GM23338 (cell line): ENCODE results near the gene AGAP1. TPM values are rescaled to one million over a fixed set of nuclear protein-coding genes. Genes with fewer than 3 reads are reported as not detected.

ENCODE experiments used
- ATAC-seq: fragments of 200-7000 bp; cut with Tn5 transposase; 3 replicates; pipeline ENCODE4 v1.9.1; 2020
- DNase-seq: peaks from one replicate; pipeline ENCODE4 v3.0.0-alpha.2; 2015; ENCODE audit warnings: low spot score
- H2AFZ ChIP-seq: fragments of 200-600 bp; sonication (generic); 2 replicates; pipeline ENCODE4 v1.8.0; 2016; ENCODE audit warnings: antibody characterized with exemption, mild to moderate bottlenecking, moderate library complexity
- H3F3A ChIP-seq: fragments of 200-600 bp; sonication (generic); replicated peaks from 2 replicates; pipeline ENCODE4 v1.8.0; 2017; ENCODE audit warnings: antibody characterized with exemption, mixed run types, low read depth
- H3K27ac ChIP-seq: fragments of 200-600 bp; sonication (generic); 2 replicates; pipeline ENCODE4 v1.6.1; 2016; ENCODE audit warnings: low read depth
- H3K27me3 ChIP-seq: fragments of 200-600 bp; sonication (generic); 2 replicates; pipeline ENCODE4 v1.8.0; 2016; ENCODE audit warnings: mild to moderate bottlenecking, mixed run types, moderate library complexity; ENCODE audit not compliant: insufficient read depth
- H3K36me3 ChIP-seq: fragments of 200-600 bp; sonication (generic); 2 replicates; pipeline ENCODE4 v1.8.0; 2016; ENCODE audit warnings: mild to moderate bottlenecking; ENCODE audit not compliant: insufficient read depth
- H3K4me1 ChIP-seq: fragments of 200-600 bp; sonication (generic); 2 replicates; pipeline ENCODE4 v1.8.0; 2016; ENCODE audit warnings: mild to moderate bottlenecking, moderate library complexity; ENCODE audit not compliant: insufficient read depth
- H3K4me2 ChIP-seq: fragments of 200-600 bp; sonication (generic); 2 replicates; pipeline ENCODE4 v1.7.1; 2017; ENCODE audit warnings: mixed run types
- H3K4me3 ChIP-seq: fragments of 200-600 bp; sonication (generic); 2 replicates; pipeline ENCODE4 v1.6.1; 2016; ENCODE audit warnings: mixed run types
- H3K79me2 ChIP-seq: fragments of 200-600 bp; sonication (generic); replicated peaks from 2 replicates; pipeline ENCODE4 v1.8.0; 2017; ENCODE audit warnings: mild to moderate bottlenecking; ENCODE audit not compliant: insufficient read depth
- H3K9me2 ChIP-seq: fragments of 200-600 bp; sonication (generic); 2 replicates; pipeline ENCODE4 v1.8.0; 2017; ENCODE audit not compliant: insufficient read depth
- H4K20me1 ChIP-seq: fragments of 200-600 bp; sonication (generic); replicated peaks from 2 replicates; pipeline ENCODE4 v1.8.0; 2017; ENCODE audit warnings: mild to moderate bottlenecking; ENCODE audit not compliant: insufficient read depth
- H3K27ac Mint-ChIP-seq: 2 replicates; pipeline ENCODE4 v1.8.0; 2020; ENCODE audit warnings: inconsistent platforms, mild to moderate bottlenecking, moderate library complexity, mixed read lengths
- H3K27me3 Mint-ChIP-seq: 3 replicates; pipeline ENCODE4 v1.8.0; 2022; ENCODE audit warnings: low read depth, mild to moderate bottlenecking, moderate library complexity, mixed read lengths, inconsistent platforms; ENCODE audit not compliant: insufficient read depth, poor library complexity
- H3K36me3 Mint-ChIP-seq: 3 replicates; pipeline ENCODE4 v1.8.0; 2021; ENCODE audit warnings: low read depth, mild to moderate bottlenecking, inconsistent platforms, moderate library complexity, mixed read lengths
- H3K4me1 Mint-ChIP-seq: 3 replicates; pipeline ENCODE4 v1.8.0; 2020; ENCODE audit warnings: mild to moderate bottlenecking, inconsistent platforms, mixed read lengths
- H3K4me3 Mint-ChIP-seq: 3 replicates; pipeline ENCODE4 v1.8.0; 2021; ENCODE audit warnings: moderate library complexity, mild to moderate bottlenecking, inconsistent platforms, mixed read lengths
- H3K9me3 Mint-ChIP-seq: 3 replicates; pipeline ENCODE4 v1.8.0; 2020; ENCODE audit warnings: moderate library complexity, mild to moderate bottlenecking, inconsistent platforms, mixed read lengths
- CREB1 ChIP-seq: fragments of 250-450 bp; sonication (Bioruptor Pico); IDR thresholded peaks from 2 replicates; pipeline ENCODE4 v1.5.0; 2020; ENCODE audit warnings: low read depth, mild to moderate bottlenecking, moderate library complexity
- EZH2 ChIP-seq: fragments of 200-600 bp; sonication (generic); IDR thresholded peaks from one replicate; pipeline ENCODE4 v1.8.0; 2017; ENCODE audit warnings: antibody characterized with exemption, mild to moderate bottlenecking, low read depth; ENCODE audit not compliant: unreplicated experiment
- EZH2phosphoT487 ChIP-seq: fragments of 200-600 bp; sonication (generic); IDR thresholded peaks from one replicate; pipeline ENCODE4 v1.8.1; 2018; ENCODE audit warnings: antibody characterized with exemption; ENCODE audit not compliant: unreplicated experiment
- JUNB ChIP-seq: IDR thresholded peaks from one replicate; pipeline ENCODE4 v1.6.1; 2016; ENCODE audit warnings: antibody characterized with exemption; ENCODE audit not compliant: unreplicated experiment
- NANOG ChIP-seq: IDR thresholded peaks from 2 replicates; pipeline ENCODE4 v1.6.1; 2016; ENCODE audit warnings: antibody characterized with exemption, borderline replicate concordance
- STAT1 ChIP-seq: IDR thresholded peaks from one replicate; pipeline ENCODE4 v1.6.1; 2016; ENCODE audit warnings: antibody characterized with exemption; ENCODE audit not compliant: unreplicated experiment
- ZNF114 ChIP-seq: fragments of 250-450 bp; sonication (Bioruptor Pico); IDR thresholded peaks from 2 replicates; pipeline ENCODE4 v1.5.0; 2020; ENCODE audit warnings: mild to moderate bottlenecking, moderate library complexity
- ZNF331 ChIP-seq: fragments of 250-450 bp; sonication (Bioruptor Pico); IDR thresholded peaks from 2 replicates; pipeline ENCODE4 v1.5.0; 2020; ENCODE audit warnings: low read depth, mild to moderate bottlenecking, moderate library complexity
- polyA plus RNA-seq: library from polyadenylated mRNA; unstranded; fragments of >200 nt; fragmentation: Nextera tagmentation; extraction: Ambion mirVana; gene quantifications from 2 replicates; pipeline ENCODE4 v1.2.1, GENCODE V29; 2016
- total RNA-seq: library from RNA; depleted of rRNA; stranded (reverse); fragments of >200 nt; shearing (Covaris generic); gene quantifications from 2 replicates; pipeline ENCODE4 v1.2.3, GENCODE V29; 2014
- TF ChIP-seq, protein P1 (sequence below): fragments of 250-450 bp; sonication (Bioruptor Pico); IDR thresholded peaks from 2 replicates; pipeline ENCODE4 v1.5.0; 2020; ENCODE audit warnings: mild to moderate bottlenecking, moderate library complexity
- TF ChIP-seq, protein P2 (sequence below), 2 experiments: fragments of 200-600 bp in 1 of 2; sonication (generic) in 1 of 2; conservative IDR thresholded peaks; 2 replicates each; pipeline versions ENCODE4 v1.5.1 to v1.6.1; 2016 to 2017; ENCODE audit warnings: antibody characterized with exemption in 2 of 2, low read depth in 2 of 2, mild to moderate bottlenecking in 2 of 2, moderate library complexity in 1 of 2

The AGAP1 gene
- total and polyA plus RNA-seq, 2 experiments from 2014 or later, result 13.3 to 27.9 TPM

DNA sequence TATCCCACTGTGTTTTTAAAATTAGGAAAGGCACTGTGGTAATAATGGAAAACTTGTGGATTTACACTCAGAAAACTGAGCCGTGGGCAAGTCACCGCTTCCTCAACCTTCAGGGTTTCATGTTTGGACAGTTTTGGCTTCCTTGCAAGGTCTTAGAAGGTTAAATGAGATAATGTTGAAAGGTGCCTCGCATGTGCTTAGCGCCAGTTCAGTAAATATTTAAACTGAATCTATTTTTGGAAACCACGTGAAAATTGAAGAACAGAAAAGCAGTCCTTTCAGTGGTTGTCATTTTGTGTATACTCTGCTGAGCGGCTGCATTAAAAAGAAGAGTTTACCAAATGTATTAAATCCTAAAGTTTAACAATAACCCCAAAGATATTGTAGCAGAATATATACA lies 15.2 kb upstream of the AGAP1 start (continued):
- TF ChIP-seq, protein P1, sequence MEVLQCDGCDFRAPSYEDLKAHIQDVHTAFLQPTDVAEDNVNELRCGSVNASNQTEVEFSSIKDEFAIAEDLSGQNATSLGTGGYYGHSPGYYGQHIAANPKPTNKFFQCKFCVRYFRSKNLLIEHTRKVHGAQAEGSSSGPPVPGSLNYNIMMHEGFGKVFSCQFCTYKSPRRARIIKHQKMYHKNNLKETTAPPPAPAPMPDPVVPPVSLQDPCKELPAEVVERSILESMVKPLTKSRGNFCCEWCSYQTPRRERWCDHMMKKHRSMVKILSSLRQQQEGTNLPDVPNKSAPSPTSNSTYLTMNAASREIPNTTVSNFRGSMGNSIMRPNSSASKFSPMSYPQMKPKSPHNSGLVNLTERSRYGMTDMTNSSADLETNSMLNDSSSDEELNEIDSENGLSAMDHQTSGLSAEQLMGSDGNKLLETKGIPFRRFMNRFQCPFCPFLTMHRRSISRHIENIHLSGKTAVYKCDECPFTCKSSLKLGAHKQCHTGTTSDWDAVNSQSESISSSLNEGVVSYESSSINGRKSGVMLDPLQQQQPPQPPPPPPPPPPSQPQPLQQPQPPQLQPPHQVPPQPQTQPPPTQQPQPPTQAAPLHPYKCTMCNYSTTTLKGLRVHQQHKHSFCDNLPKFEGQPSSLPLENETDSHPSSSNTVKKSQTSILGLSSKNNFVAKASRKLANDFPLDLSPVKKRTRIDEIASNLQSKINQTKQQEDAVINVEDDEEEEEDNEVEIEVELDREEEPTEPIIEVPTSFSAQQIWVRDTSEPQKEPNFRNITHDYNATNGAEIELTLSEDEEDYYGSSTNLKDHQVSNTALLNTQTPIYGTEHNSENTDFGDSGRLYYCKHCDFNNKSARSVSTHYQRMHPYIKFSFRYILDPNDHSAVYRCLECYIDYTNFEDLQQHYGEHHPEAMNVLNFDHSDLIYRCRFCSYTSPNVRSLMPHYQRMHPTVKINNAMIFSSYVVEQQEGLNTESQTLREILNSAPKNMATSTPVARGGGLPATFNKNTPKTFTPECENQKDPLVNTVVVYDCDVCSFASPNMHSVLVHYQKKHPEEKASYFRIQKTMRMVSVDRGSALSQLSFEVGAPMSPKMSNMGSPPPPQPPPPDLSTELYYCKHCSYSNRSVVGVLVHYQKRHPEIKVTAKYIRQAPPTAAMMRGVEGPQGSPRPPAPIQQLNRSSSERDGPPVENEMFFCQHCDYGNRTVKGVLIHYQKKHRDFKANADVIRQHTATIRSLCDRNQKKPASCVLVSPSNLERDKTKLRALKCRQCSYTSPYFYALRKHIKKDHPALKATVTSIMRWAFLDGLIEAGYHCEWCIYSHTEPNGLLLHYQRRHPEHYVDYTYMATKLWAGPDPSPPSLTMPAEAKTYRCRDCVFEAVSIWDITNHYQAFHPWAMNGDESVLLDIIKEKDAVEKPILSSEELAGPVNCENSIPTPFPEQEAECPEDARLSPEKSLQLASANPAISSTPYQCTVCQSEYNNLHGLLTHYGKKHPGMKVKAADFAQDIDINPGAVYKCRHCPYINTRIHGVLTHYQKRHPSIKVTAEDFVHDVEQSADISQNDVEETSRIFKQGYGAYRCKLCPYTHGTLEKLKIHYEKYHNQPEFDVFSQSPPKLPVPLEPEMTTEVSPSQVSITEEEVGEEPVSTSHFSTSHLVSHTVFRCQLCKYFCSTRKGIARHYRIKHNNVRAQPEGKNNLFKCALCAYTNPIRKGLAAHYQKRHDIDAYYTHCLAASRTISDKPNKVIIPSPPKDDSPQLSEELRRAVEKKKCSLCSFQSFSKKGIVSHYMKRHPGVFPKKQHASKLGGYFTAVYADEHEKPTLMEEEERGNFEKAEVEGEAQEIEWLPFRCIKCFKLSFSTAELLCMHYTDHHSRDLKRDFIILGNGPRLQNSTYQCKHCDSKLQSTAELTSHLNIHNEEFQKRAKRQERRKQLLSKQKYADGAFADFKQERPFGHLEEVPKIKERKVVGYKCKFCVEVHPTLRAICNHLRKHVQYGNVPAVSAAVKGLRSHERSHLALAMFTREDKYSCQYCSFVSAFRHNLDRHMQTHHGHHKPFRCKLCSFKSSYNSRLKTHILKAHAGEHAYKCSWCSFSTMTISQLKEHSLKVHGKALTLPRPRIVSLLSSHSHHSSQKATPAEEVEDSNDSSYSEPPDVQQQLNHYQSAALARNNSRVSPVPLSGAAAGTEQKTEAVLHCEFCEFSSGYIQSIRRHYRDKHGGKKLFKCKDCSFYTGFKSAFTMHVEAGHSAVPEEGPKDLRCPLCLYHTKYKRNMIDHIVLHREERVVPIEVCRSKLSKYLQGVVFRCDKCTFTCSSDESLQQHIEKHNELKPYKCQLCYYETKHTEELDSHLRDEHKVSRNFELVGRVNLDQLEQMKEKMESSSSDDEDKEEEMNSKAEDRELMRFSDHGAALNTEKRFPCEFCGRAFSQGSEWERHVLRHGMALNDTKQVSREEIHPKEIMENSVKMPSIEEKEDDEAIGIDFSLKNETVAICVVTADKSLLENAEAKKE (CRISPR knock-in tag), result no peak
- no peak for TF ChIP-seq ZNF331 (CRISPR knock-in tag)
- no peak for TF ChIP-seq EZH2phosphoT487
- TF ChIP-seq CREB1 (CRISPR knock-in tag), result no peak
- TF ChIP-seq NANOG, result no peak
- no peak for TF ChIP-seq JUNB

DNA sequence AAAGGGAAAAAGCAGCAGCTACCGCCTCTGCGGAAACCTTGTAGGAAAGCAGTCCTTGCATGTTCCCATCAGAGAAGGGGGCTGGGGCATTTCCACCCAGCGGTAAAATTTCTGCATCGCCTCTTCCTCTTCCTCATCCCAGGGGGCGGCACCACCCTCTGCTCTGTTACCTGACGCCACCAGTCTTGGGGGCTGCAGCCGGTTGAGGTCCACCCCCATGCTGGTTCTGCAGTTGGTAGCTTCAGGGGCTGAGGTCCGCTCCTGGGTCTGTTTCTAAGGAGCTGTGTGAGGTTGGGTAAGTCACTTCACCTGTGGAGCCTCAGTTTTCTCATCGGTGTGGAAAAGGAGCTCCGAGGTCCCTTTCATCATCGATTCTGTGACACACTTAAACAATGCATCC lies 14.2 kb upstream of the AGAP1 start:
- Histone ChIP-seq H2AFZ (no peak overlapping the region), H3K9me2 (no peaks in the 10 kb centered on the region), H3K27me3 (no peaks in the 10 kb centered on the region), H3K36me3 (no peaks in the 10 kb centered on the region; the same call in 1 of the 2 replicates), H3K4me1 (no peaks in the 10 kb centered on the region), H3K4me2 (no peak overlapping the region), H3F3A (no peaks in the 10 kb centered on the region), H3K79me2 (no peaks in the 10 kb centered on the region), H3K27ac (no peak overlapping the region), H4K20me1 (no peaks in the 10 kb centered on the region), H3K4me3 (no peak overlapping the region)
- Mint-ChIP-seq H3K9me3 (no peaks in the 10 kb centered on the region; the same call in 1 of the 3 replicates), H3K4me1 (no peaks in the 10 kb centered on the region), H3K27me3 (peaks cover 1% of the 10 kb centered on the region), H3K36me3 (no peaks in the 10 kb centered on the region), H3K4me3 (no peak overlapping the region), H3K27ac (no peak overlapping the region)
- ATAC-seq (no peak), DNase-seq (no peak)
- no peak for TF ChIP-seq NANOG
- TF ChIP-seq JUNB, result no peak
- no peak for TF ChIP-seq EZH2phosphoT487
- TF ChIP-seq EZH2, result no peak
- TF ChIP-seq, protein P2, sequence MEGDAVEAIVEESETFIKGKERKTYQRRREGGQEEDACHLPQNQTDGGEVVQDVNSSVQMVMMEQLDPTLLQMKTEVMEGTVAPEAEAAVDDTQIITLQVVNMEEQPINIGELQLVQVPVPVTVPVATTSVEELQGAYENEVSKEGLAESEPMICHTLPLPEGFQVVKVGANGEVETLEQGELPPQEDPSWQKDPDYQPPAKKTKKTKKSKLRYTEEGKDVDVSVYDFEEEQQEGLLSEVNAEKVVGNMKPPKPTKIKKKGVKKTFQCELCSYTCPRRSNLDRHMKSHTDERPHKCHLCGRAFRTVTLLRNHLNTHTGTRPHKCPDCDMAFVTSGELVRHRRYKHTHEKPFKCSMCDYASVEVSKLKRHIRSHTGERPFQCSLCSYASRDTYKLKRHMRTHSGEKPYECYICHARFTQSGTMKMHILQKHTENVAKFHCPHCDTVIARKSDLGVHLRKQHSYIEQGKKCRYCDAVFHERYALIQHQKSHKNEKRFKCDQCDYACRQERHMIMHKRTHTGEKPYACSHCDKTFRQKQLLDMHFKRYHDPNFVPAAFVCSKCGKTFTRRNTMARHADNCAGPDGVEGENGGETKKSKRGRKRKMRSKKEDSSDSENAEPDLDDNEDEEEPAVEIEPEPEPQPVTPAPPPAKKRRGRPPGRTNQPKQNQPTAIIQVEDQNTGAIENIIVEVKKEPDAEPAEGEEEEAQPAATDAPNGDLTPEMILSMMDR (conservative IDR thresholded peaks at IDR 0.05; ENCODE audit: low read depth in 2 of 2), result no peak
- TF ChIP-seq STAT1, result no peak
- TF ChIP-seq ZNF114 (CRISPR knock-in tag), result no peak
